ENCODE results near the gene MAGEC2. TPM values are rescaled to one million over a fixed set of nuclear protein-coding genes. Genes with fewer than 3 reads are reported as not detected.

The MAGEC2 gene, protein sequence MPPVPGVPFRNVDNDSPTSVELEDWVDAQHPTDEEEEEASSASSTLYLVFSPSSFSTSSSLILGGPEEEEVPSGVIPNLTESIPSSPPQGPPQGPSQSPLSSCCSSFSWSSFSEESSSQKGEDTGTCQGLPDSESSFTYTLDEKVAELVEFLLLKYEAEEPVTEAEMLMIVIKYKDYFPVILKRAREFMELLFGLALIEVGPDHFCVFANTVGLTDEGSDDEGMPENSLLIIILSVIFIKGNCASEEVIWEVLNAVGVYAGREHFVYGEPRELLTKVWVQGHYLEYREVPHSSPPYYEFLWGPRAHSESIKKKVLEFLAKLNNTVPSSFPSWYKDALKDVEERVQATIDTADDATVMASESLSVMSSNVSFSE
- total RNA-seq (2021) (0.09 TPM in 2 of 3 replicates, not detected in the other), Bru-seq, nascent RNA (not detected)
- long read RNA-seq, experiment 1, result 0 reads
- long read RNA-seq, experiment 2, result 0 reads
- long read RNA-seq, experiment 3, result 0 reads

DNA sequence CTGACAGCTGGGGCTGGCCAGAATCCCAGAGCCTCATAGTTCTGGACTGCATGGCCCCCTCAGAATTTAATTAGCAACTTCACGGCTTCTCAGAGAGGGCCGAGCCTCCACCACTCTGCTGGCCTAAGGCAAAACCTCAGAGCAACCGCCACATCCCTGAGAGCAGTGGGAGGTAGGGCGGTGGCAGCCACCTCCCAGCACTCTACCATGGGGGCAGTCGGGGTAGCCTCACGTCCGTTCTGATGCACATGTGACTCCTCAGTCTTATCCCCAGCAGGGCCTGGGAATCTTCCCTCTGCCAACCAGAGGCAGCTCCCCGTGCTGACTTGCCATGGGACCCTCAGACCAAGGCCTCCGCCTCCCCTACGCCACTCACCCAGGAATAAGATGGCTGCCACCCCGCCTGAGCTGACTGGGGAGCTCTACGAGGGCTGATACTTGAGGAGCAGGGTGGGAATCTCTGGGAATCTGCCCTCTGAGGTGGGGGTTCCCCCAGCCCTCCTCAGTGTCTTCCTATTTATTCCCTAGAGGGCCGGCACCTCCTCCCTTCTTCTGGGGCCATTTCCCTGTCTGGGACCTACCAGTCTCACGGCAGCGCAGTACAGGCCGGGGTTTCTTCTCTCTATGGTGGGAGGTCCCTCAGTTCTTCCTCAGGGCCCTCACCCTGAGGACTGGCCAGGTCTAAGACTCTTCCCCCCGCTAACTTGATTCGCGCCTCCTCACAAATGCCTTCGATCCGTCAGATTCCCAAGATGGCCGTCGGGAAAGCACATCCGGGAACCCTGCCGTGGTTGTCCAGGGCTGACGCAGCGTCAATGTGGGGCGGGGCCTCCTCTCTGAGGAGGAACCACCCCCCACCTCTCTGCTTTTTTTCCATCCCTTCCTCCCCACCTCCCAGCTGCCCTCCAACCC is at the start of gene MAGEC2:
TSS of gene MAGEC2 (minus strand) at position 769 of the 912 bp plus-strand sequence. CDS start 1,303 bp downstream, outside the sequence.
- DNase-seq (ENCODE audit: low spot score) (no peak), ATAC-seq (no peak)
- Mint-ChIP-seq H3K27me3 (ENCODE audit: low read depth) (no peaks in the 10 kb centered on the region), H3K4me3 (no peak within 1 kb of the TSS), H3K9me3 (peaks cover 14% of the 10 kb centered on the region), H3K4me1 (no peaks in the 10 kb centered on the region), H3K36me3 (peaks cover 5% of the 10 kb centered on the region), H3K27ac (no peak within 1 kb of the TSS)
- ChIA-PET POLR2A (no interaction called here), CTCF (no interaction called here)
- TF ChIP-seq, protein P1, sequence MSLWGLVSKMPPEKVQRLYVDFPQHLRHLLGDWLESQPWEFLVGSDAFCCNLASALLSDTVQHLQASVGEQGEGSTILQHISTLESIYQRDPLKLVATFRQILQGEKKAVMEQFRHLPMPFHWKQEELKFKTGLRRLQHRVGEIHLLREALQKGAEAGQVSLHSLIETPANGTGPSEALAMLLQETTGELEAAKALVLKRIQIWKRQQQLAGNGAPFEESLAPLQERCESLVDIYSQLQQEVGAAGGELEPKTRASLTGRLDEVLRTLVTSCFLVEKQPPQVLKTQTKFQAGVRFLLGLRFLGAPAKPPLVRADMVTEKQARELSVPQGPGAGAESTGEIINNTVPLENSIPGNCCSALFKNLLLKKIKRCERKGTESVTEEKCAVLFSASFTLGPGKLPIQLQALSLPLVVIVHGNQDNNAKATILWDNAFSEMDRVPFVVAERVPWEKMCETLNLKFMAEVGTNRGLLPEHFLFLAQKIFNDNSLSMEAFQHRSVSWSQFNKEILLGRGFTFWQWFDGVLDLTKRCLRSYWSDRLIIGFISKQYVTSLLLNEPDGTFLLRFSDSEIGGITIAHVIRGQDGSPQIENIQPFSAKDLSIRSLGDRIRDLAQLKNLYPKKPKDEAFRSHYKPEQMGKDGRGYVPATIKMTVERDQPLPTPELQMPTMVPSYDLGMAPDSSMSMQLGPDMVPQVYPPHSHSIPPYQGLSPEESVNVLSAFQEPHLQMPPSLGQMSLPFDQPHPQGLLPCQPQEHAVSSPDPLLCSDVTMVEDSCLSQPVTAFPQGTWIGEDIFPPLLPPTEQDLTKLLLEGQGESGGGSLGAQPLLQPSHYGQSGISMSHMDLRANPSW (CRISPR knock-in tag; conservative IDR thresholded peaks at IDR 0.05; ENCODE audit: low read depth), result no peak
- TF ChIP-seq NFE2L1 (CRISPR knock-in tag; IDR thresholded peaks at IDR 0.05), result no peak
- no peak for TF ChIP-seq CREB1 (CRISPR knock-in tag; IDR thresholded peaks at IDR 0.05)
- no peak for TF ChIP-seq ATF6 (CRISPR knock-in tag; IDR thresholded peaks at IDR 0.05)
- no peak for TF ChIP-seq ZBTB21 (CRISPR knock-in tag; IDR thresholded peaks at IDR 0.05; ENCODE audit: borderline replicate concordance)
- TF ChIP-seq, protein P2, sequence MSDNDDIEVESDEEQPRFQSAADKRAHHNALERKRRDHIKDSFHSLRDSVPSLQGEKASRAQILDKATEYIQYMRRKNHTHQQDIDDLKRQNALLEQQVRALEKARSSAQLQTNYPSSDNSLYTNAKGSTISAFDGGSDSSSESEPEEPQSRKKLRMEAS (CRISPR knock-in tag; IDR thresholded peaks at IDR 0.05), result no peak
- TF ChIP-seq, protein P3, sequence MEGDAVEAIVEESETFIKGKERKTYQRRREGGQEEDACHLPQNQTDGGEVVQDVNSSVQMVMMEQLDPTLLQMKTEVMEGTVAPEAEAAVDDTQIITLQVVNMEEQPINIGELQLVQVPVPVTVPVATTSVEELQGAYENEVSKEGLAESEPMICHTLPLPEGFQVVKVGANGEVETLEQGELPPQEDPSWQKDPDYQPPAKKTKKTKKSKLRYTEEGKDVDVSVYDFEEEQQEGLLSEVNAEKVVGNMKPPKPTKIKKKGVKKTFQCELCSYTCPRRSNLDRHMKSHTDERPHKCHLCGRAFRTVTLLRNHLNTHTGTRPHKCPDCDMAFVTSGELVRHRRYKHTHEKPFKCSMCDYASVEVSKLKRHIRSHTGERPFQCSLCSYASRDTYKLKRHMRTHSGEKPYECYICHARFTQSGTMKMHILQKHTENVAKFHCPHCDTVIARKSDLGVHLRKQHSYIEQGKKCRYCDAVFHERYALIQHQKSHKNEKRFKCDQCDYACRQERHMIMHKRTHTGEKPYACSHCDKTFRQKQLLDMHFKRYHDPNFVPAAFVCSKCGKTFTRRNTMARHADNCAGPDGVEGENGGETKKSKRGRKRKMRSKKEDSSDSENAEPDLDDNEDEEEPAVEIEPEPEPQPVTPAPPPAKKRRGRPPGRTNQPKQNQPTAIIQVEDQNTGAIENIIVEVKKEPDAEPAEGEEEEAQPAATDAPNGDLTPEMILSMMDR (IDR thresholded peaks at IDR 0.05), result no peak
- TF ChIP-seq, protein P4, sequence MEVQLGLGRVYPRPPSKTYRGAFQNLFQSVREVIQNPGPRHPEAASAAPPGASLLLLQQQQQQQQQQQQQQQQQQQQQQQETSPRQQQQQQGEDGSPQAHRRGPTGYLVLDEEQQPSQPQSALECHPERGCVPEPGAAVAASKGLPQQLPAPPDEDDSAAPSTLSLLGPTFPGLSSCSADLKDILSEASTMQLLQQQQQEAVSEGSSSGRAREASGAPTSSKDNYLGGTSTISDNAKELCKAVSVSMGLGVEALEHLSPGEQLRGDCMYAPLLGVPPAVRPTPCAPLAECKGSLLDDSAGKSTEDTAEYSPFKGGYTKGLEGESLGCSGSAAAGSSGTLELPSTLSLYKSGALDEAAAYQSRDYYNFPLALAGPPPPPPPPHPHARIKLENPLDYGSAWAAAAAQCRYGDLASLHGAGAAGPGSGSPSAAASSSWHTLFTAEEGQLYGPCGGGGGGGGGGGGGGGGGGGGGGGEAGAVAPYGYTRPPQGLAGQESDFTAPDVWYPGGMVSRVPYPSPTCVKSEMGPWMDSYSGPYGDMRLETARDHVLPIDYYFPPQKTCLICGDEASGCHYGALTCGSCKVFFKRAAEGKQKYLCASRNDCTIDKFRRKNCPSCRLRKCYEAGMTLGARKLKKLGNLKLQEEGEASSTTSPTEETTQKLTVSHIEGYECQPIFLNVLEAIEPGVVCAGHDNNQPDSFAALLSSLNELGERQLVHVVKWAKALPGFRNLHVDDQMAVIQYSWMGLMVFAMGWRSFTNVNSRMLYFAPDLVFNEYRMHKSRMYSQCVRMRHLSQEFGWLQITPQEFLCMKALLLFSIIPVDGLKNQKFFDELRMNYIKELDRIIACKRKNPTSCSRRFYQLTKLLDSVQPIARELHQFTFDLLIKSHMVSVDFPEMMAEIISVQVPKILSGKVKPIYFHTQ (CRISPR knock-in tag; IDR thresholded peaks at IDR 0.05), result no peak
- TF ChIP-seq TEAD4 (CRISPR knock-in tag; IDR thresholded peaks at IDR 0.05), result no peak
- no peak for TF ChIP-seq FOXP4 (CRISPR knock-in tag; IDR thresholded peaks at IDR 0.05)
- TF ChIP-seq SOX15 (CRISPR knock-in tag; IDR thresholded peaks at IDR 0.05), result no peak
- no peak for TF ChIP-seq RORB (CRISPR knock-in tag; IDR thresholded peaks at IDR 0.05)
- TF ChIP-seq GRHL2 (CRISPR knock-in tag; IDR thresholded peaks at IDR 0.05; ENCODE audit: insufficient replicate concordance, severe bottlenecking), result no peak
- TF ChIP-seq, protein P5, sequence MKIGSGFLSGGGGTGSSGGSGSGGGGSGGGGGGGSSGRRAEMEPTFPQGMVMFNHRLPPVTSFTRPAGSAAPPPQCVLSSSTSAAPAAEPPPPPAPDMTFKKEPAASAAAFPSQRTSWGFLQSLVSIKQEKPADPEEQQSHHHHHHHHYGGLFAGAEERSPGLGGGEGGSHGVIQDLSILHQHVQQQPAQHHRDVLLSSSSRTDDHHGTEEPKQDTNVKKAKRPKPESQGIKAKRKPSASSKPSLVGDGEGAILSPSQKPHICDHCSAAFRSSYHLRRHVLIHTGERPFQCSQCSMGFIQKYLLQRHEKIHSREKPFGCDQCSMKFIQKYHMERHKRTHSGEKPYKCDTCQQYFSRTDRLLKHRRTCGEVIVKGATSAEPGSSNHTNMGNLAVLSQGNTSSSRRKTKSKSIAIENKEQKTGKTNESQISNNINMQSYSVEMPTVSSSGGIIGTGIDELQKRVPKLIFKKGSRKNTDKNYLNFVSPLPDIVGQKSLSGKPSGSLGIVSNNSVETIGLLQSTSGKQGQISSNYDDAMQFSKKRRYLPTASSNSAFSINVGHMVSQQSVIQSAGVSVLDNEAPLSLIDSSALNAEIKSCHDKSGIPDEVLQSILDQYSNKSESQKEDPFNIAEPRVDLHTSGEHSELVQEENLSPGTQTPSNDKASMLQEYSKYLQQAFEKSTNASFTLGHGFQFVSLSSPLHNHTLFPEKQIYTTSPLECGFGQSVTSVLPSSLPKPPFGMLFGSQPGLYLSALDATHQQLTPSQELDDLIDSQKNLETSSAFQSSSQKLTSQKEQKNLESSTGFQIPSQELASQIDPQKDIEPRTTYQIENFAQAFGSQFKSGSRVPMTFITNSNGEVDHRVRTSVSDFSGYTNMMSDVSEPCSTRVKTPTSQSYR (CRISPR knock-in tag; IDR thresholded peaks at IDR 0.05), result no peak

All from WTC11 (cell line).